HG03025 (cell line): Measurements from ENCODE around the gene AP2B1.
"Not testable (repeated sequence)": the region's sequence is repeated elsewhere in the genome, so short reads cannot be mapped to it uniquely, and the experiment has no call there.

Experiments
- ATAC-seq: cut with Tn5 transposase; IDR thresholded peaks from one replicate; pipeline ENCODE4 v1.9.1; 2021; ENCODE audit warnings: mild to moderate bottlenecking, moderate library complexity; ENCODE audit not compliant: unreplicated experiment, low FRiP score

Gene AP2B1

DNA sequence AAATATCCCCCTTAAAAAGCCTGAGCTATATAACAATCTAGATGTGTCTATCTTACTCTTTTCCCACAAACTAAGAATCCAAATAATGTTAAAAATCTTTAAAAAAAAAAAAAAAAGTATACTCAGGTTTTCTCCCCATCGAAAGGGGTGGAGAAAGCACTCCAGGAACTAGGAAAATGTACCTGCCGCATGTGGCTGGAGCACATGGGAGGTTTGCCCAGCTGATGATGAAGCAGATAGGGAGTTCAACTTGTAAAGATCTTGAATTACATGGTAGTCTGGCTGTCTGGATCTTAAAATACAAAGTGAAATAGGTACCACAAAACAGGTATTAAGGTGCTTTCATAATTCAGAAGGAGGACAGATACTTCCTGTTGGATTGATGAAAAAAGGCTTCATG is 17.7 kb upstream of the AP2B1 start:
- no peak for ATAC-seq

DNA sequence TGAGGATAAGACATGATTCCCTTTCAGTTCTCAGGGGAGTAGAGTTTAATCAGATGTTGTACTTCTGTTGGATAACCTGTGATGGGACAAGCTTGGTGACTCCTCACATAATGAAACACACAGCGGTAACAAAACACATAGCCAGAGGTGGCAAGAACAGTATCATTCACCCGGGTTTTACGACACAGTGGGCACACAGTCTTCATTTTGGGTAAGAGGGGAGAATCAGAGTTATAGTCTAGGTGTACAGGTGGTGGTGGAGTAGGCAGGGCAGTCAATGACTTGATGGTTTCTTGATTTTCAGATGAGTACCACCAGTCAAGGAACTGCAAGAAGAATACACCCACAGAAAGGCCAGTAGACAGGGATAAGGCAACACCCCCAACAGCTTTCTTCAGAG is 11.4 kb upstream of the AP2B1 start:
- ATAC-seq: no peak

DNA sequence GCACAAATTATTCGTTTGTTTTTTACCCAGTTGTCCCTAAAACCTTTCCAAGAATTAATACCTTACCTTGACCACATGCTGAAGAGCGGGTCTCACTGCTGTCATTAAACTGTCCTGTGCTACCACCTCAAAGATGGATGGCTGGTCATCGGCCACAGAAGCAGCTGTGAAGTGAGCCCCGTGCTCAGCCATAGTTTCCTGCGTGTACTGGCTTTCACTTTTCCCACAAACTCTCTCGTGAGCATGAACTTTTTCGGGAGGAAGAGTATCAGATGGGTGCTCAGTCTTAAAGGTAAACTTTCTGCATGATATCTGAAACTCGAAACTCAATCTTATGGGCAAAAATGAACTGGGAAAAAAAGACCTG is 9.3 kb upstream of the AP2B1 start:
- ATAC-seq: no peak

DNA sequence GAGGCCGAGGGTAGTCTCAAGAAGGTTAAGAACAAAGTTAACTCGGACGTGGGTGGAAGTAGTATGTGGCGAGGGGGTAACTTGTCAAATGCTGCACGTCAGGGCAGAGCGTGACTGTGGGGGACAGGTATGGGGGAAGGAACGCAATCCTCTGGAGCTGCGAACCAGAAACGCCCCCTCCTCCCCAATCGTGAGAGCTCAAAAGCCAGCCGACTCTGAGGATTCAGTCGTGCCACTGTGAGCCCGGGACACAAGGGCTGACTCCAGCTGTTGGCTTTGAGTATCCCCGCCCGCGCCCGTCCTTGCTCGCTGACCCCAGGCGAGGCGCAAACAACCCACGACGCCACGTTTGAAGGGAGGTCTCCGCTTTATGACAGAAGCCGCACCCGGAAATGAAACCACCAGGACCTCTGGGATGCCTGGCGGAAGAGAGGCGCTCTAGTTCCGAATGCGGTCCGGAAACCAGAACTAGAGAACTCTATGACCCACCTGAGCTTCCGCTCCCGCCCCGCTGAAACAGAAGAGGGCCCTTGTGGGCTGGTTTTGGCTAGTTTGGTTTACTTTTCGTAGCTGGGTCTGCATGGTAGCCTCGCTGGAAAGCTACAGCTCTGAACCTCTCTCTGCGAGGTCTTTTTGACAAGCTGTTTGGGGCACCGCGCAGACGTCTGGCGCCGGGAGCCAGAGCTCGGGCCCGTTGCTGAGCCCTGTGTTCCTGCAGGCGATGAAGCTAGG is 8.8 kb upstream of the AP2B1 start, which contains the start of gene PEX12:
PEX12 (minus strand) TSS at position 375 of the 732 bp plus-strand sequence. CDS start 550 bp downstream, outside the sequence.
- ATAC-seq: peak; percentile 82

DNA sequence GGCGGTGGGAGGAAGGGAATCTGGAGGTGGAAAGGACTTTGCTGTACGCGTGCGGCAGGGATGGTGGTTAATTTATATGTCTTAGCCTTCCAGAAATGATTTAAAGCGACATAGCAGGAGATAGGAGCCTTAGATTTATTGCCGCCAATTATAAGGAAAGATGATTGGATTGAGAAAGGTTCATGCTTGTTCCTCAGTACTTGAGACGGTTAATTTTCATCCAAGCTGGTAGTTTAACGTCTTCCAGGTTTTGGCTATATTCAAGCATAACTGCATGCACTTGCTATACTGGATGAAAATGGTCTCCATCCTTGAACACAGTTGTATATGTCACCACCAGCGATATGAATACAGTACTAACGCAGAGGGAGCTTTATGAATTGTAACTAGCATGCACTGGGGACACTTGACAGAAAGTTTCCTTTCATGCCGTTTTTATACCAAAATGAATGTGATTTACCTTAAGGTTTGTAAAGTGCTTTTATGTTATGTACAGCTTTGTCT is 8.1 kb upstream of the AP2B1 start:
- ATAC-seq: no peak

DNA sequence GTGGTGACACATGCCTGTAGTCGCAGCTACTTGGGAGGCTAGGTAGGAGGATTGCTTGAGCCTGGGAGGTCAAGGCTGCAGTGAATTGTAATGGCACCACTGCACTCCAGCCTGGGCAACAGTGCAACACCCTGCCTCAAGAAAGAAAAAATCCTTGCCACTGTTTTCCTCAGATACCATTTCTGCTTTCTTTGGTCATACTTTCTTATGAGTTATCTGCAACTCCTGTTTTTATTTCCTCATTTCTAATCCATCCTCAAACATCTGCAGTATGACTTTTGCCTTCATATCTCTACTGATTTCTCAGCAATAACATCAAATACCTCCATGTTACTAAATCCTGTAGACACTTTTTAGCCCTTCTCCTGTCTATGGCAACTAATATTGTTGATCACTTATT is 3.1 kb upstream of the AP2B1 start:
- ATAC-seq: no peak

DNA sequence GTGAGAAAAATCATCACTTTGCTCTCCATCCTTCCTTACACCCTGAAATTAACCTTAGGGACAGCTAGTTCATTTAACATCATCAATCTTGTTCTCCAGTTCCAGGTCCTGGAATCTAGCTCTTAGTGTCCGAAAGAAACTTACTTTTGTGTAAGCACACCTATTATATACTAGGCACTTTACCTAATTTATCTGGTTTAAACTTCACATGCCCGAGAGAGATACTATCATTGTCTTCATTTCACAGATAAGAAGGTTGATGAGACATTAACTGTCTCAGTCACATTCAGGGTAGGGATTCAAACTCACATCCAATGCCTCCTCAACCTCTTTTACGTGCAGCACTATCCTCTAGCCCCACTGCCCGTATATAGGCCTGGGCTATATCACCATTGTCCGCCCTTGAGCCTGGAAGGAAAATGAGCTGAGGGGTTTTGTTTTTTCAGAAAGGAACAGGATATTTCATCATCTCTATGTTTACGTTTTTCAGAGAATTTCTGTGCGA is 501 bp upstream of the AP2B1 start:
- no peak for ATAC-seq

DNA sequence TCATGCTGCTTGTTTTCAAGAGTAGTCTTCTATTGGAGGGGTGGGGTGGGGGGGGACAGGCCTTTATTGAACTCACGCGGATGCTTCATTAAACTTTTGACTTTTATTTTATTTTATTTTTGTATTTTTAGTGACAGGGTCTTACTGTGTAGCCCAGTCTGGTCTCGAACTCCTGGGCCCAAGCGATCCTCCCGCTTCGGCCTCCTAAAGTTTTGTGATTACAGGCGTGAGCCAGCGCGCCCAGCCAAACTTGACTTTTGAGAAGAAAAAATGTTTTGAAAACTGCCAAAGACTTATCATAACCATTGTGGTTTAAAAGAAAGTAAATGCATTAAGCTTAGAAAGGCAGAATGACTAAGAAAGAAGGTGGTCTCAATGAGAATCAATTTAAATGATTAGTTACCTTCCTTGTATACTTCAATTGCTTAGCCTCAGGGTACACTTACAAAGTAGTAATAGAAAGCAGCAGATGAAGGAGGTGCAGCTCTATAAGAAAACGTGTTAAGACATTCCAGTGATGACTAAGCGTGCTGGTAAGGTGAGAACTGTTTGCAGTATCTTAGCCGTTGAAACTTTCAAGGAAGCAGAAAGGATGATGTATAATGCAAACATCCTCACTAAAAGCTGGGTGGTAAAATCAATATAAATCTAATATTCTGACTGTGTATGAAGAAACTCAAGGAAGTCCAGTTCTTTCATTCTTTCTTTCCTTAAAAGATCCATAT is 1.2 kb downstream of the AP2B1 start:
- ATAC-seq: no peak

DNA sequence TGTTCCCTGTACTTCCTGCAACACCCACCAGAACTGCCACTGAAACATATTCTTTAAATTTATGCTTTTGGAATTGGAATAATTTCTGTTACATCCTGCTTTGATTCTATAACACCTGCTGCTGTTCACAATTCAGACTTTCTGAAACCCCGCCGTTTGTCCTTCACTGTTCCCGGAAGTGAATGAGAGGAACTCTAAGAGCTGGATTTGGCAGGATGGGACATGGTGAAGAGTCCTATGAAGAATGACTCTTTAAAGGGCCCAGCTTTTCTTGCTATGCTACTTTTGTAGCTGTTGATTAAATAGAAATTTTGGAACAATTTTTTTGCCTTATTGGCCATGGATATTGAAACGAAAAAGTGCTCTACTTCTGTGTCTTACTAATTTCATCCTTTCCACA is 8.9 kb downstream of the AP2B1 start:
- ATAC-seq: no peak

DNA sequence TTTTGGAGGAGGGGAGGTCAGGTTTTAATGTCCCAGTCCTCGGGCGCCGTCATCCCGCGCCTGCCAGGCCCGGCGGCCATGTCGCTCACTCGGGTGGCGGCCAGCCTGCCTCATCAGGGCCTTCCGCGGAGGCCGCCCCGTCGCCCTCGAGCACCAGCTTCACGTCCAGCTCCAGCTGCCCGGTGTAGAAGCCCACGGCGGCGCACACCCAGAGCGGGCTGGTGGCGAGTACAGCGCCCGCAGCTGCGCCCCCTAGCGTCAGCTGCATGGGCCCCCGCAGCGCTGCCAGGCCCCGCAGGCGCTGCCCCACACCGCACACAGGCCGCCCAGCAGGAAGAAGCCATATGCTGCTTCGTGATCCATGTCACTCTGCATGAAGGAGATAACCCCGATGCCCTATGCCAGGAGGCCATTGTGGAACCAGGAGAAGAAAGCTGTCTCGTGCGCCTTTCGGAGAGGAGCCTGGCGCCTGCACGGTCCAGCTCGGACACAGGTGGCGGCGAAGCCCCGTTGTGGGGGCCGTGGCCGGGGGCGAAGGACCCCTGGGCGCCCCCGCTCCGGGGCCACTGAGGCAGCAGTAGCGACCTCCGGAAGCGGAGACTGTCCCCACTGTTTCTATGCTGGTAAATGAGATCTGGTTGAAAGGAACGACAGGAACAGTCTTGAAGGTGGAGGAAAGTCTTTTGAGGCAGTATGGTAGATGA is 9.6 kb downstream of the AP2B1 start:
- no peak for ATAC-seq

DNA sequence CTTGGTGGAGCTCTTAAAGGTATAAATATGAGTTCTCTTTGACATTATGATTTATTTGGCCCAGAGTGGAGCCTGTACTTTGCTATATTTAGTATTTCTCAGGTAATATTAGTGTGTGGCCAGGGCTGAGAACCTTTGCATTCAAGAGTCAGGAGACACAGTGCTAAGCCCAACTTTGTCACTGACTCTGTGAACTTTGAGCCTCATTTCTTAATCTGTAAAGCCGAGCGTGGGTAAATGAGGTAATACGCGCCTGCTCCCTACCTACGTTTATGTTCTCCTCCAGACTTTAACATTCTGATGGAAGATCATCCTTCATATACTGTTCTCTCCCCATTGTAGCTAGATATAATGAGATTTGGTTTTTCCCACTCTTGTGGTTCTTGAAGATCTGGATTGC is 10.5 kb downstream of the AP2B1 start:
- ATAC-seq: no peak

DNA sequence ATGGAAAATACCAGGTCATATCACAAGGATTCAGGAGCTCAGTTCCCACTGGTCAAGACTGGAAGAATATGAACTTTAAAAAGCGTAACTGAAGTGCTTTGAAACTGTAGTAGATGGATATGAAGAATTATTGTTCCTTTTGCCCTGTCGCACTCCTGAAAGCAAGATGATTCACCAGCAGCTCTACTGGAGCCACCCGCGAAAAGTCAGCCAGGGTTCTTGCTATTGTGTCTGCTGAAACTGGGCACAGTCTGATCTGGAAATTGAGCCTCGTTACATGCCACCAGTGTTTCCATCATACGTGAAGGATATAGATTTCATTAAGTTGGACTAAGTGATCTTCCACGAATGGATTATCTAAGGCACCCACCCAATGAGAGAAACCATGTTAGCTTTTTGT is 16.6 kb downstream of the AP2B1 start:
- ATAC-seq: no peak

DNA sequence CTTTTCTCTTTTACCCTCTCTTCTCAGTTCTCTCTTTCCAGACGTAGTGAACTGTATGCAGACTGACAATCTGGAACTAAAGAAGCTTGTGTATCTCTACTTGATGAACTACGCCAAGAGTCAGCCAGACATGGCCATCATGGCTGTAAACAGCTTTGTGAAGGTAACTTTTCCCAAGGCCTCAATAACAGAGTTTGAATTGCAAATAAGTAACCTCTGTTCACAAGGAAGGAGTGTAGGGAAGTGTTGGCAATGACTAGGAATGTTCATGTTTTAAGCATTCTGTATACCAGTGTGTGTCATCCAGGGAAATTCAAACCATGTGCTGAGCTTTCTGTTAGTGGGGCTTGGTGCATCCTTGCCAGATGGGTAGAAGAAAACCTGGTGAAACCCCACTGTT is 18.6 kb downstream of the AP2B1 start:
- ATAC-seq: no peak

DNA sequence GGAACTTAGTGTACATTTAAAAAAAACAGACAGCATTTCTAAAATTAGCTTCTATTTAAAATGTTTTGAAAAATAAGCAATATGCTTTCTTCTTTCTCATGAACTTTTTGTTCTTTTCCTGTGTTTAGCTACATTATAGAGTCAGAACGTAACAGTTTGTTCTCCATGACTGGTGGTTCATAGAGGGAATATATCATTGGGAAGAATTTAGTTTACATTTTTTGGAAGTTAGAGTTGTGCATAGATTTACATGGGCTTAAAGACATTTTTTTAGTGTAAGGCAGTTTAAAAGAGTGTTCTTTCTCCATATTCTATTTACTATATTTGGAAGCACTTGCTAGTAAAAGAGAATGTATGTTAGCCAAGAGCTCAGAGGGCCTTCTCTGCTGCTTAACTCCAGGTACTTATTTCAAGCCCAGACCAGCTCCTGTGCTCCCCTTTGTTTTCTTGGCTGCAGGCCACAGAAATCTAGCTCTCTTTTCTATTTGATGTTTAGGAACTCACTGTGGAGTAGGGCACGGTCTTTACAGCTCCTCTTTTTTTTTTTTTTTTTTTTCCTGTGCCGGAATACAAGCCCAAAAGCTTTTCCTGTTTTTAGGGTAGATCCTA is 20.2 kb downstream of the AP2B1 start:
- ATAC-seq: no peak

DNA sequence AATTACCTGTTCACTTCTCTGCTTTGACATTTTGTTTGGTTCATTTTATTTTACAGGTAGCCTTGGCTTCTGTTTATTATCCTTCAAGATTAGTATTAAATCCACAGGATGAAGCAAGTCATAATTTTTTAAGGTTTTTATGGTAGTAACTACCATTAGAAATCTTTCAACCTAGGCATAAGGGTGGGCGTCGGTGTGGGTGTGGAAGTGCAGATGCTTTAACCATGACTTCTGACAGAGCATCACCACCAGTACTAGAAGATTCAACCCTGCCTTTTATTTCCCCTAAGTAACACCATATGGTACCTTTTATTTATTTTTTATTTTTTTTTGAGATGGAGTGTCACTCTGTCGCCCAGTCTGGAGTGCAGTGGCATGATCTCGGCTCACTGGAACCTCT is 22.7 kb downstream of the AP2B1 start:
- ATAC-seq: no peak

DNA sequence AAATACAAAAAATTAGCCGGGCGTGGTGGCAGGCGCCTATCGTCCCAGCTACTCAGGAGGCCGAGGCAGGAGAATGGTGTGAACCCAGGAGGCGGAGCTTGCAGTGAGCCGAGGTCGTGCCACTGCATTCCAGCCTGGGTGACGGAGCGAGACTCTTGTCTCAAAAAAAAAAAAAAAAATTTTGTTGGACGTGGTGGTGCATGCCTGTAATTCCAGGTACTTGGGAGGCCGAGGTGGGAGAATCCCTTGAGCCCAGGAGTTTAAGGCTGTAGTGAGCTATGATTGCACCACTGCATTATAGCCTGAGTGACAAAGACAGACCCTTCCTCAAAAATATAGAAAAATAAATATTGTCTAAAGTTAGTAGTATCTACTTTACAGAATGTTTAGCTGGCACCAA is 23.6 kb downstream of the AP2B1 start:
- ATAC-seq: not testable (repeated sequence)

DNA sequence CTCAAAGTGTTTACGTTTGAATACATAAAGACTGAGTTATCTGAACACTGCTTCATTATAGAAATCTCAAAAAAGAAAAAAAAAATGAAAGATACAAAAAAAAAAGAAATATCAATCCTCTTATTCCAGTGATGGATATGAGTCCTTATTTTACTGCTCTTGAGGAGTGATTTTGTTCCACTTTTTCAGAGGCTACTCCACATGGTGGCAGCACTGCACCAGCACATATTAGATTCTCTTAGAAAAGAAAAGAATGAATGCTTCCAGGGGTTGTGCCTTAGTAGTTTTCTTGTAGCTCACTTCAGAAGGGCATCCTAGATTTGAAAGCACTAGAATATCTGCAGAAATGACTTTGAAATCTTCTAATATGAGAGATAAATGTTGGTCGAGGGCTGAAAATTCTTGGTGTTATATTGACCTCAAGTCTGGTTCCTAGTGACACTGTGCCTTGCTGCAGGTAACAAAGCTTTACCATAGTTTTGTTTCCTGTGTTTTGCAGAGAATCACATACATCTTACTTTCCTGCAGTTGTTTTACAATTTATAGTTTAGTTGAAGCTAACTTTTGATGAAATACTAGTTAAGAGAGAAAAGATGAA is 25.9 kb downstream of the AP2B1 start:
- no peak for ATAC-seq

DNA sequence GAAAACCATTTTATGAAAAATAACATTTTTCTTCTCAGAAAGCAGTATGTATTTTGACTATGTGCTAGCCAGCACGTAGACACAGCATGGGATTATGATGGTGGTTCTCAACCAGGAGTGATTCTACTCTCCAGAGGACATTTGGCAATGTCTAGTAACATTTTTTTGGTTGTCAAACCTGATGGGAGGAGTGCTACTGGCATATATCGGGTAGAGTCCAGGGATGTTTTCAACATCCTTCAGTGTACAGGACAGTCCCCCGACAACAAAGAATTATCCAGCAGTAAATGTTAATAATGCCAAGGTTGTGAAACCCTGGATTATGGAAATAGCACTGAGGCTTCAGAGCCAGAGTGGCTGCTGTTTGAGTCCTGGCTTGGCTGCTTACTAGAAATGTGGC is 27.7 kb downstream of the AP2B1 start:
- ATAC-seq: no peak

DNA sequence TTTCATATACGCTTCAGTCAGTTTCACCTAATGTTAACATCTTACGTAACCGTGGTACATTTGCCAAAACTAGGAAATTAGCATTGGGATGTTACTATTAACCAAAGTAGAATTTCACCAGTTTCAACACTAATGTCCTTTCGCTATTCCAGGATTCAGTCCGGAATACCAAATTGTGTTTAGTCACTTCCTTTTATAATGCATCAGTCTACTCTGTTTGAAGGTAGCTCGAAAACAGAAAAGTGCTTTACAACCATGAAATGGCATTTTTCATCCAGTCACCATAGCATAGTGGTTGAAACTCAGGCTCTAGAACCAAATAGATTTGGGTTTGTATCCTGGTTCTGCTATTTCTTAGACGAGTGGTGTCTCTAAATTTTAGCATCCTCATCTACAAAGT is 29.4 kb downstream of the AP2B1 start:
- ATAC-seq: no peak

DNA sequence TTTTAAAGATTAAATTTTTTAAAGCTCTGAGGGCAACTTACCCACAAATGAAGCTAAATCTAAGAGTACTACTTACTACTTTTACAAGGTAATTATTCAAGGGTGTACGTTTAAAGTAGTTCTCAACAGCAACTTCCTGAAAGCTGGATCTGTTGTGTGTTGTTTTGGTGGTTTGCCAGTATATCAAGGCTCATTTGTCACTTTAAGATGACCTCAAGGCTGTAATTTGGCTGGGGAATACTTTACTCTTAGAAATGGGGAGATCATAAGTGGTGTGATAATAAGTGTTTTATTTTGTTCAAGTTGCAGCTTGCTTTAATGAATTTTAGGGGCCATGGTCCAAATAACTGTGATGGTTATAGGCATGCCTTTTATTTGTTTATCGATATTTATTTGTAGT is 30.4 kb downstream of the AP2B1 start:
- ATAC-seq: no peak
